Breast epithelium (tissue), 4 donors: ENCODE results near the gene FGFR3. TPM values are rescaled to one million over a fixed set of nuclear protein-coding genes. Genes with fewer than 3 reads are reported as not detected.

Experiments used
- DNase-seq, 2 donors: peaks; one replicate each; pipeline ENCODE4 v3.0.0-alpha.2; 2019; ENCODE audit warnings: low spot score in 2 of 2
- H3K27ac ChIP-seq, 2 donors: fragments of 200-600 bp; sonication (generic) in 1 of 2; one replicate each; pipeline ENCODE4 v1.5.1; 2016 to 2019; ENCODE audit warnings: mild to moderate bottlenecking in 1 of 2
- H3K27me3 ChIP-seq, 2 donors: fragments of 200-600 bp; sonication (generic) in 1 of 2; one replicate each; pipeline versions ENCODE4 v1.5.1 to v1.6.0; 2017 to 2019; ENCODE audit warnings: control low read depth in 1 of 2, mild to moderate bottlenecking in 1 of 2
- H3K36me3 ChIP-seq: fragments of 200-600 bp; one replicate; pipeline ENCODE4 v1.5.1; 2019
- H3K4me1 ChIP-seq, 2 donors: fragments of 200-600 bp; sonication (generic); one replicate each; pipeline ENCODE4 v1.5.1; 2016 to 2019; ENCODE audit warnings: control low read depth in 1 of 2
- H3K4me3 ChIP-seq, 3 donors: fragments of 200-600 bp; sonication (generic); 1 replicate in 2 of 3; 2 replicates in 1 of 3; pipeline ENCODE4 v1.5.1; 2016 to 2019; ENCODE audit warnings: mild to moderate bottlenecking in 3 of 3, moderate library complexity in 2 of 3
- H3K9me3 ChIP-seq, 2 donors: fragments of 200-600 bp; sonication (generic) in 1 of 2; one replicate each; pipeline ENCODE4 v1.5.1; 2016 to 2019; ENCODE audit warnings: control low read depth in 1 of 2
- POLR2A ChIP-seq: fragments of 450-650 bp; IDR thresholded peaks from one replicate; pipeline ENCODE4 v1.6.1; 2016; ENCODE audit warnings: antibody characterized with exemption, mild to moderate bottlenecking, moderate library complexity
- POLR2AphosphoS5 ChIP-seq, 3 donors: sonication (generic); formaldehyde crosslinking; IDR thresholded peaks; one replicate each; pipeline ENCODE4 v1.6.1; 2017; ENCODE audit warnings: antibody characterized with exemption in 3 of 3
- intact Hi-C: fragments of 100-400 bp; cut with DNase I; formaldehyde crosslinking; loops from one replicate; pipeline ENCODE4 v1.15.1; 2023; ENCODE audit warnings: low total_unique reads
- total RNA-seq, 3 donors: library from RNA; depleted of rRNA; stranded (reverse); fragments of >200 nt; gene quantifications; one replicate each; pipeline ENCODE4 v1.1.0, GENCODE V29; 2016
- TF ChIP-seq, protein P1 (sequence below), 3 donors: fragments of 450-650 bp; IDR thresholded peaks; one replicate each; pipeline ENCODE4 v1.5.1; 2016 to 2017; ENCODE audit warnings: antibody characterized with exemption in 3 of 3, mild to moderate bottlenecking in 3 of 3, moderate library complexity in 3 of 3

The FGFR3 gene
- total RNA-seq, 3 donors from 2014 or later: 0.80 to 3.5 (median 2.0) TPM

DNA sequence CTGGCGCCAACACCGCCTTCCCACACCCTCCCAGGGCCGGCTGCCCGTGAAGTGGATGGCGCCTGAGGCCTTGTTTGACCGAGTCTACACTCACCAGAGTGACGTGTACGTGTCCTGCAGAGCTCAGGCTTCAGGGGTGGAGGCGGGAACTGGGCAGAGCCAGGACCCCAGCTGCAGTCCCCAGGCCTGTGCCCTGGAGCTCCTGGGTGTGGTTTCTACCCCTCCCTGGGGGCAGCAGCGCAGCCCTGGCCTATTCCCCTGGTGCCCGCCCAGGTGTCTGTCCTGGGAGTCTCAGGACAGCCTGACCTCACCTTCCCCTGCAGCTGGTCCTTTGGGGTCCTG lies 13.1 kb downstream of the FGFR3 start:
- Histone ChIP-seq H3K27me3 (no peaks in the 10 kb centered on the region), H3K4me3 (no peak overlapping the region), H3K27ac (no peak overlapping the region), H3K9me3 (no peaks in the 10 kb centered on the region), H3K4me1 (no peaks in the 10 kb centered on the region), H3K36me3 (no peaks in the 10 kb centered on the region)
- TF ChIP-seq, protein P1, sequence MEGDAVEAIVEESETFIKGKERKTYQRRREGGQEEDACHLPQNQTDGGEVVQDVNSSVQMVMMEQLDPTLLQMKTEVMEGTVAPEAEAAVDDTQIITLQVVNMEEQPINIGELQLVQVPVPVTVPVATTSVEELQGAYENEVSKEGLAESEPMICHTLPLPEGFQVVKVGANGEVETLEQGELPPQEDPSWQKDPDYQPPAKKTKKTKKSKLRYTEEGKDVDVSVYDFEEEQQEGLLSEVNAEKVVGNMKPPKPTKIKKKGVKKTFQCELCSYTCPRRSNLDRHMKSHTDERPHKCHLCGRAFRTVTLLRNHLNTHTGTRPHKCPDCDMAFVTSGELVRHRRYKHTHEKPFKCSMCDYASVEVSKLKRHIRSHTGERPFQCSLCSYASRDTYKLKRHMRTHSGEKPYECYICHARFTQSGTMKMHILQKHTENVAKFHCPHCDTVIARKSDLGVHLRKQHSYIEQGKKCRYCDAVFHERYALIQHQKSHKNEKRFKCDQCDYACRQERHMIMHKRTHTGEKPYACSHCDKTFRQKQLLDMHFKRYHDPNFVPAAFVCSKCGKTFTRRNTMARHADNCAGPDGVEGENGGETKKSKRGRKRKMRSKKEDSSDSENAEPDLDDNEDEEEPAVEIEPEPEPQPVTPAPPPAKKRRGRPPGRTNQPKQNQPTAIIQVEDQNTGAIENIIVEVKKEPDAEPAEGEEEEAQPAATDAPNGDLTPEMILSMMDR (IDR thresholded peaks at IDR 0.05): no peak
- TF ChIP-seq POLR2AphosphoS5 (IDR thresholded peaks at IDR 0.05) (no peak), POLR2A (no peak)
- DNase-seq: no peak
- intact Hi-C loops: no loop called here

DNA sequence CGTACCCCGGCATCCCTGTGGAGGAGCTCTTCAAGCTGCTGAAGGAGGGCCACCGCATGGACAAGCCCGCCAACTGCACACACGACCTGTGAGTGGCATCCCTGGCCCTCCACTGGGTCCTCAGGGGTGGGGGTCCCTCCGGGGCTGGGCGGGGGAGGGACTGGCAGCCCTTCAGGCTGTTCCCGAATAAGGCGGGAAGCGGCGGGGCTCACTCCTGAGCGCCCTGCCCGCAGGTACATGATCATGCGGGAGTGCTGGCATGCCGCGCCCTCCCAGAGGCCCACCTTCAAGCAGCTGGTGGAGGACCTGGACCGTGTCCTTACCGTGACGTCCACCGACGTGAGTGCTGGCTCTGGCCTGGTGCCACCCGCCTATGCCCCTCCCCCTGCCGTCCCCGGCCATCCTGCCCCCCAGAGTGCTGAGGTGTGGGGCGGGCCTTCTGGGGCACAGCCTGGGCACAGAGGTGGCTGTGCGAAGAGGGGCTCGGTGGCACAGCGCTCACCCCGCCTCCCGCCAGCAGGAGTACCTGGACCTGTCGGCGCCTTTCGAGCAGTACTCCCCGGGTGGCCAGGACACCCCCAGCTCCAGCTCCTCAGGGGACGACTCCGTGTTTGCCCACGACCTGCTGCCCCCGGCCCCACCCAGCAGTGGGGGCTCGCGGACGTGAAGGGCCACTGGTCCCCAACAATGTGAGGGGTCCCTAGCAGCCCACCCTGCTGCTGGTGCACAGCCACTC lies 13.7 kb downstream of the FGFR3 start:
- H3K36me3 ChIP-seq: no peaks in the 10 kb centered on the region
- H3K4me1 ChIP-seq: no peaks in the 10 kb centered on the region
- intact Hi-C loops: no loop called here
- no peaks in the 10 kb centered on the region for H3K27me3 ChIP-seq
- H3K27ac ChIP-seq: no peak overlapping the region
- TF ChIP-seq, protein P1 (IDR thresholded peaks at IDR 0.05): no peak
- TF ChIP-seq POLR2A (no peak), POLR2AphosphoS5 (IDR thresholded peaks at IDR 0.05) (no peak)
- DNase-seq: no peak
- no peak overlapping the region for H3K4me3 ChIP-seq
- no peaks in the 10 kb centered on the region for H3K9me3 ChIP-seq

DNA sequence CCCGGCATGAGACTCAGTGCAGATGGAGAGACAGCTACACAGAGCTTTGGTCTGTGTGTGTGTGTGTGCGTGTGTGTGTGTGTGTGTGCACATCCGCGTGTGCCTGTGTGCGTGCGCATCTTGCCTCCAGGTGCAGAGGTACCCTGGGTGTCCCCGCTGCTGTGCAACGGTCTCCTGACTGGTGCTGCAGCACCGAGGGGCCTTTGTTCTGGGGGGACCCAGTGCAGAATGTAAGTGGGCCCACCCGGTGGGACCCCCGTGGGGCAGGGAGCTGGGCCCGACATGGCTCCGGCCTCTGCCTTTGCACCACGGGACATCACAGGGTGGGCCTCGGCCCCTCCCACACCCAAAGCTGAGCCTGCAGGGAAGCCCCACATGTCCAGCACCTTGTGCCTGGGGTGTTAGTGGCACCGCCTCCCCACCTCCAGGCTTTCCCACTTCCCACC lies 14.3 kb downstream of the FGFR3 start:
- TF ChIP-seq, protein P1 (IDR thresholded peaks at IDR 0.05): no peak
- no peak for TF ChIP-seq POLR2AphosphoS5 (IDR thresholded peaks at IDR 0.05)
- TF ChIP-seq POLR2A: no peak
- no peaks in the 10 kb centered on the region for H3K4me1 ChIP-seq
- no peak overlapping the region for H3K4me3 ChIP-seq
- no peaks in the 10 kb centered on the region for H3K36me3 ChIP-seq
- H3K9me3 ChIP-seq: no peaks in the 10 kb centered on the region
- no peak overlapping the region for H3K27ac ChIP-seq
- DNase-seq: no peak
- H3K27me3 ChIP-seq: no peaks in the 10 kb centered on the region
- intact Hi-C loops: no loop called here

DNA sequence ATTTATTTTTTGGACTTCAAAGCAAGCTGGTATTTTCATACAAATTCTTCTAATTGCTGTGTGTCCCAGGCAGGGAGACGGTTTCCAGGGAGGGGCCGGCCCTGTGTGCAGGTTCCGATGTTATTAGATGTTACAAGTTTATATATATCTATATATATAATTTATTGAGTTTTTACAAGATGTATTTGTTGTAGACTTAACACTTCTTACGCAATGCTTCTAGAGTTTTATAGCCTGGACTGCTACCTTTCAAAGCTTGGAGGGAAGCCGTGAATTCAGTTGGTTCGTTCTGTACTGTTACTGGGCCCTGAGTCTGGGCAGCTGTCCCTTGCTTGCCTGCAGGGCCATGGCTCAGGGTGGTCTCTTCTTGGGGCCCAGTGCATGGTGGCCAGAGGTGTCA lies 15.3 kb downstream of the FGFR3 start:
- intact Hi-C loops: no loop called here
- H3K27ac ChIP-seq: no peak overlapping the region
- H3K4me3 ChIP-seq: no peak overlapping the region
- H3K36me3 ChIP-seq: no peaks in the 10 kb centered on the region
- no peaks in the 10 kb centered on the region for H3K9me3 ChIP-seq
- DNase-seq: no peak
- no peaks in the 10 kb centered on the region for H3K27me3 ChIP-seq
- TF ChIP-seq, protein P1 (IDR thresholded peaks at IDR 0.05): no peak
- no peak for TF ChIP-seq POLR2AphosphoS5 (IDR thresholded peaks at IDR 0.05)
- TF ChIP-seq POLR2A: no peak
- H3K4me1 ChIP-seq: no peaks in the 10 kb centered on the region

DNA sequence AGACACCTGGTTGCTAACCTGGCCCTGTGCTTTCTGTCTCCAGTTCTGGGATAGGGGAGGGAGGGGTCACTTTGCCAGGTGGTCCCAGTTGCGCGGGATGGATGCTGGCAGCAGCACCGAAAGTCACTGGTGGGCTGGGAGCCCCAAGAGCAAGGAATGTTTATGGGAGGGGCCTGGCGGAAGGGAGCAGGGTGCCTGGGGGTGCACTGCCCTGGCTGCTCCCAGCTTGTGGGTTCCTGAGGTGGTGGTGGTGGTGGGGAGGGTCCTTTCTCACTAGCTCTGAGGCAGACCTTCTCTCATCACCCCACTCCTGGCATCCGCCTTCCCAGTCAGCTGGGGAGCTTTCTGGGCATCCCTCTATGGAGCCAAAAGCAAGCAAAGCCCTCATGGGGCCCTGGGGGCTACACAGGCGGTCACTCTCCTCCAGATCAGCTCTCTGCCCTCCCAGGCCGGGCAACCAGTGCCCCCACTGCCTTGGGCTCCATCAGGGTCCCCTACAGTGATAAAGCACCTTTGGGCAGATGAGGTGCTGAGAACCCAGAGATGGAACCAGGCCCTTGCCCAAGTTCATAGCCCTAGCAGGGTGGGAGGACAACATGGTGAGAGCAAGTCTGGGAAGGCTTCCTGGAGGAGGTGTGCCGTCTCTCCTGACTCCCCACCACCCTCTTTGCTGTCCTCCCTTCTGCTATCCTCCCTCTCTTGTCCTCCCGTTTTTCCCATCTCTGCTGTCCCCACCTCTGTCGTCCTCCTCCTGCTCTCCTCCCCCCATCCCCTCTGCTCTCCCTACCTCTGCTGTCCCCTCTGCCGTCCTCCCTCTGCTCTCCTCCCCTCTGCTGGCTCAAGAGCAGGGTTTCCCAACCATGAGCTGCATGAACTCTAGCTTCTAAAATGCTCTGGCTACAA lies 16.0 kb downstream of the FGFR3 start:
- Histone ChIP-seq H3K4me1 (no peaks in the 10 kb centered on the region), H3K4me3 (no peak overlapping the region), H3K27me3 (no peaks in the 10 kb centered on the region), H3K27ac (no peak overlapping the region), H3K36me3 (no peaks in the 10 kb centered on the region), H3K9me3 (no peaks in the 10 kb centered on the region)
- no peak for DNase-seq
- TF ChIP-seq, protein P1 (IDR thresholded peaks at IDR 0.05): no peak
- no peak for TF ChIP-seq POLR2AphosphoS5 (IDR thresholded peaks at IDR 0.05)
- no peak for TF ChIP-seq POLR2A
- intact Hi-C loops: no loop called here
